ENCODE data around the gene IFT27.
"Not testable (repeated sequence)": the region's sequence is repeated elsewhere in the genome, so short reads cannot be mapped to it uniquely, and the experiment has no call there.

IFT27 gene

GRCh38 chr22:36756031-36756430 is 19.9 kb downstream of the IFT27 start:
- Mint-ChIP-seq H3K9me3 (no peaks in the 10 kb centered on the region), H3K27ac (no peak overlapping the region)

DNA sequence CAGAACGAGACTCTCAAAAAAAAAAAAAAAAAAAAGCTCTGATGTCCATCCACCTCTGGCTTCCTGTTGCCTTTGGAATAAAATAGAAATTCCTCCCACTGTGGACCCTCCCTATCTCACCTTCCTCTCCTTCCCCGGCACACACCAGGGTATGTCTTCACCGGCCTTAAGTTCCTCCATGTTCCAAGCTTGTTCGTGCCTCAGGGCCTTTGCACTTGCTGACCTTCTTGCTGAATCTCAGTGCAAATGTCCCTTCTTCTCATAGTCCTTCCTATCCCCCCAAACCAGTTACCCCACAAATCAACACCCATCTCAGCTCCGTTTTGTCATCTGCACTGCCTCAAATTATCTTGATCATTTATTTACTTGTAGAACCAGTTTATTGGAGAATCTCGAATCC is 20.6 kb downstream of the IFT27 start:
- peaks cover 35 to 40% of the 10 kb centered on the region in 2 donors for H3K27me3 Mint-ChIP-seq
- no peak for ATAC-seq (replicated peaks)
- peaks cover 7 to 8% of the 10 kb centered on the region in 2 donors for H3K4me1 Mint-ChIP-seq (ENCODE audit: low read depth in 2 of 2)
- no peak overlapping the region for H3K27ac Mint-ChIP-seq
- H3K9me3 Mint-ChIP-seq = no peaks in the 10 kb centered on the region
- H3K36me3 Mint-ChIP-seq (ENCODE audit: insufficient read depth) = no peaks in the 10 kb centered on the region
- H3K4me3 Mint-ChIP-seq = no peak overlapping the region
- DNase-seq = no peak

More at GRCh38 chr22:36756031-36756430, 19.9 kb downstream of the IFT27 start:
- ATAC-seq (replicated peaks) (no peak), DNase-seq (no peak)
- H3K4me3 Mint-ChIP-seq = no peak overlapping the region
- H3K36me3 Mint-ChIP-seq (ENCODE audit: insufficient read depth) = no peaks in the 10 kb centered on the region
- peaks cover 35 to 40% of the 10 kb centered on the region in 2 donors for H3K27me3 Mint-ChIP-seq
- H3K4me1 Mint-ChIP-seq (ENCODE audit: low read depth in 2 of 2) = peaks cover 7 to 8% of the 10 kb centered on the region in 2 donors

DNA sequence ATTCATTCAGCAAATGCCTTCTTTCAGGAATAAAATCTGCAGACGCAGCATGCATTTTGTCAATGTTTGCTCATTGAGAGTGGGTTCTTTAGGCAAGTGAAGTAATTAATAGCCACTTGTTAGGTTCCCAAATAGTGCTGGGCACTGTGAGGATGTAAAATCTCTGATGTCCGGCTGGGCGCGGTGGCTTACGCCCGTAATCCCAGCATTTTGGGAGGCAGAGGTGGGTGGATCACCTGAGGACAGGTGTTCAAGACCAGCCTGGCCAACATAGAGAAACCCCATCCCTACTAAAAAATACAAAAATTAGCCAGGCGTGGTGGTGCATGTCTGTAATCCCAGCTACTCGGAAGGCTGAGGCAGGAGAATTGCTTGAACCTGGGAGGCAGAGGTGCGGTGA is 21.0 kb downstream of the IFT27 start:
- H3K4me3 Mint-ChIP-seq; H3K9me3 Mint-ChIP-seq; H3K36me3 Mint-ChIP-seq (ENCODE audit: insufficient read depth); DNase-seq; ATAC-seq (replicated peaks); H3K4me1 Mint-ChIP-seq (ENCODE audit: low read depth in 2 of 2); H3K27ac Mint-ChIP-seq: not testable (repeated sequence)
- H3K27me3 Mint-ChIP-seq = peaks cover 35 to 40% of the 10 kb centered on the region in 2 donors

DNA sequence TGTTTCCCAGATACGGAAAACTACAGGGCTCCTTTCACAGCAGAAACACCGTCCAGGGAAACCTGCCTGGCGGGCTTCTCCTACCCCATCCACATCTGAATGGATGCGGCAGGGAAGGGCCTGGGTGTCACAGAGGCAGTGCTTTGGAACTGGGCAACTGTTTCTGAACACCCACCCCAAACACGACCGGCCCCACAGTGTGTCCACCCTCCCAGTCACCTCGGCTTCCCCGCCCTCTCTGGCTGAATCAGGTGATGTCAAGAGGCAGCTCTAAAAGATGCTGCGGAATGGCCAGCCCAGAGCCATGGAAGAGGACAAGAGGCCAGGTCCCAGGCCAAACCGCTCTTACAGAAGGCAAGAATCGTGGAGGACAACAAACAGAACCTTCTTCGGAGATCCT is 22.0 kb downstream of the IFT27 start:
- DNase-seq = no peak
- Mint-ChIP-seq H3K4me3 (no peak overlapping the region), H3K27me3 (peaks cover 35 to 40% of the 10 kb centered on the region in 2 donors), H3K4me1 (ENCODE audit: low read depth in 2 of 2) (peaks cover 7 to 8% of the 10 kb centered on the region in 2 donors), H3K36me3 (ENCODE audit: insufficient read depth) (no peaks in the 10 kb centered on the region), H3K27ac (no peak overlapping the region), H3K9me3 (no peaks in the 10 kb centered on the region)
- no peak for ATAC-seq (replicated peaks)

- Mint-ChIP-seq H3K27me3 (peaks cover 35 to 40% of the 10 kb centered on the region in 2 donors), H3K9me3 (no peaks in the 10 kb centered on the region), H3K36me3 (ENCODE audit: insufficient read depth) (no peaks in the 10 kb centered on the region), H3K27ac (no peak overlapping the region), H3K4me1 (ENCODE audit: low read depth in 2 of 2) (peaks cover 7 to 8% of the 10 kb centered on the region in 2 donors), H3K4me3 (no peak overlapping the region)
- ATAC-seq (replicated peaks) (no peak), DNase-seq (no peak)
These were observed 22.7 kb downstream of the IFT27 start for GRCh38 chr22:36753120-36753802.

GRCh38 chr22:36746375-36746970 is 29.4 kb downstream of the IFT27 start:
- H3K4me3 Mint-ChIP-seq = no peak overlapping the region
- no peaks in the 10 kb centered on the region for H3K36me3 Mint-ChIP-seq (ENCODE audit: insufficient read depth)
- H3K9me3 Mint-ChIP-seq = no peaks in the 10 kb centered on the region

GRCh38 chr22:36745301-36745995 is 30.5 kb downstream of the IFT27 start:
- H3K36me3 Mint-ChIP-seq (ENCODE audit: insufficient read depth) = no peaks in the 10 kb centered on the region
- no peak overlapping the region for H3K4me3 Mint-ChIP-seq
- no peaks in the 10 kb centered on the region for H3K4me1 Mint-ChIP-seq (ENCODE audit: low read depth in 2 of 2)
- no peak overlapping the region for H3K27ac Mint-ChIP-seq
- H3K27me3 Mint-ChIP-seq = peaks cover 24 to 41% of the 10 kb centered on the region in 2 donors
- no peaks in the 10 kb centered on the region for H3K9me3 Mint-ChIP-seq
- DNase-seq (no peak), ATAC-seq (replicated peaks) (no peak)

More at GRCh38 chr22:36746375-36746970, 29.4 kb downstream of the IFT27 start:
- Mint-ChIP-seq H3K27me3 (peaks cover 24 to 41% of the 10 kb centered on the region in 2 donors), H3K27ac (no peak overlapping the region), H3K4me1 (ENCODE audit: low read depth in 2 of 2) (no peaks in the 10 kb centered on the region)
- ATAC-seq (replicated peaks) (no peak), DNase-seq (no peak)

DNA sequence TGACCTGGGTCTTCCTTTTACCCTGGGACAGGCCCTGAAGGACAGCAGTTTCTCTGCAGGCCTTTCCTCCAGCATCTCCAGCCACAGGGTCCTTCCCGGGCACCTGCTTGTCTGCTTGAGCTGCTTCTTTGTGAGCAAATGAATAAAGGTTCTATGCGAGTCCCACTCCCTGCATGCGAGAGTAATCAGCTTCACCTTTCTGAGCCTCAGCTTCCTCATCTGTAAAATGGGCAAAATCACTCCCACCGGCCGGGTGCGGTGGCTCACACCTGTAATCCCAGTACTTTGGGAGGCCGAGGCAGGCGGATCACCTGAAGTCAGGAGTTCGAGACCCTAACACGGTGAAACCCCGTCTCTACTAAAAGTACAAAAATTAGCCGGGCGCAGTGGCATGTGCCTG is 31.1 kb downstream of the IFT27 start:
- ATAC-seq (replicated peaks) (no peak), DNase-seq (no peak)
- Mint-ChIP-seq H3K36me3 (ENCODE audit: insufficient read depth) (no peaks in the 10 kb centered on the region), H3K4me1 (ENCODE audit: low read depth in 2 of 2) (no peaks in the 10 kb centered on the region), H3K27me3 (peaks cover 24 to 41% of the 10 kb centered on the region in 2 donors), H3K27ac (no peak overlapping the region), H3K4me3 (no peak overlapping the region), H3K9me3 (no peaks in the 10 kb centered on the region)

DNA sequence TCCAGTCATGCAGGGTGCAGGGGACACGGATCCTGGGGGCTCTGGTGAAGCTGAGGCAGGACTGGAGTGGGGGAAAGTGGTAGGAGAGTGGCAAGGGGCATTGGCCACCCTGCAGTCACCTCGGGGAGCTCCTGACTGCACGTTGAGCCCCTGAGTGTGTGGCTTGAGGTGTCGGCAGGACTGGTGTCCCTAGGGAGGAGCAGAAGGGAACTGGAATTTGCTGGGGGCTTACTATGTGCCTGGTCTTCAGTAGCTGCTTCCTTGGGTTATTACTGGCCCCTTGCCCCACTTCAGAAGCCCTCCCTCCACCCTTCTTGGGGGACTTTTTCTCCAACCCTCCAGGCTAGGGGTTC is 31.5 kb downstream of the IFT27 start:
- ATAC-seq (replicated peaks) = no peak
- Mint-ChIP-seq H3K9me3 (no peaks in the 10 kb centered on the region), H3K27me3 (peaks cover 24 to 43% of the 10 kb centered on the region in 2 donors), H3K4me1 (ENCODE audit: low read depth in 2 of 2) (no peaks in the 10 kb centered on the region), H3K27ac (no peak overlapping the region), H3K4me3 (no peak overlapping the region), H3K36me3 (ENCODE audit: insufficient read depth) (no peaks in the 10 kb centered on the region)
- DNase-seq = no peak

DNA sequence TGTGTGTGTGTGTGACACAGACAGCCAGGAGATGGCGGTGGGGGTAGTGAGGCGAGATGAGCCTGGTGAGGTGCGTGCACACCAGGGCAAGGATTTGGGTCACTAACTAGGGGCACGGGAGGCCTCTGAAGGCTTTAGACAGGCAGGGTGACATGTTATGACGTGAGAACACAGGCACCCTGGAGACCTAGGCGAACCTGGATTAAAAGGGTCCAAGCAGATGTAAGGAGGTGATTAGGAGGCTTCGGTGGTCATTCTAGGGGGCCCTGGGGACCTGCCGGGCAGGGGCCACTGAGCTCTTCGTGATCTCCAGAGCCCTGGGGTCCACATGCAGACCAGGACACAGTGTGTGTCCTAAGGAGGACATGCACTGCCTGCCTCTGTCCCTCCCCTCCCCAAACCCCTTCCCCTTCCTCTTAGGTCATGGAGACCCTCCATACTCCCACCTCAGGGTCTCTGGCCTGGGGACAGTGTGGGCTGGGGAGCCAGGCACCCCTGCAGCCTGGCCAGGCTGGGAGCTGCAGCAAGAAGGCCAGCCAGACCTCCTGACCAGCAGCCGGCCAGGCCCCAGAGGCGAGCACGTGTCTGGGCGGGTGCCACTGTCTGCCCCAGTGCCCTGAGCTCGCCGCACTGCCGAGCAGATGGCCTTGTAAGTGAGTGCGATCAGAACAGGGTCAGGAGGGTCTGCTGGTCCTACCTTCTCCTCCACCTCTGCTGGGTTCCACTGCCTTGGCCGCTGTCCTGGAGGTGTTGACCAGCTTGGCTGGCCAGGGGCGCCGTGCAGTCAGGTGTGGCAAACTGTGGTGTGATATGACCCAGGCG is 32.1 kb downstream of the IFT27 start:
- H3K4me1 Mint-ChIP-seq (ENCODE audit: low read depth in 2 of 2) = no peaks in the 10 kb centered on the region
- H3K36me3 Mint-ChIP-seq (ENCODE audit: insufficient read depth) = no peaks in the 10 kb centered on the region
- DNase-seq = no peak
- H3K9me3 Mint-ChIP-seq = no peaks in the 10 kb centered on the region
- no peak for ATAC-seq (replicated peaks)
- peaks cover 30 to 49% of the 10 kb centered on the region in 2 donors for H3K27me3 Mint-ChIP-seq
- no peak overlapping the region for H3K4me3 Mint-ChIP-seq
- no peak overlapping the region for H3K27ac Mint-ChIP-seq

- Mint-ChIP-seq H3K4me3 (no peak overlapping the region), H3K4me1 (ENCODE audit: low read depth in 2 of 2) (no peaks in the 10 kb centered on the region), H3K27ac (no peak overlapping the region), H3K36me3 (ENCODE audit: insufficient read depth) (no peaks in the 10 kb centered on the region), H3K9me3 (no peaks in the 10 kb centered on the region), H3K27me3 (peaks cover 38 to 57% of the 10 kb centered on the region in 2 donors)
- DNase-seq (no peak), ATAC-seq (replicated peaks) (no peak)
These were observed 32.9 kb downstream of the IFT27 start for GRCh38 chr22:36743011-36743410.

DNA sequence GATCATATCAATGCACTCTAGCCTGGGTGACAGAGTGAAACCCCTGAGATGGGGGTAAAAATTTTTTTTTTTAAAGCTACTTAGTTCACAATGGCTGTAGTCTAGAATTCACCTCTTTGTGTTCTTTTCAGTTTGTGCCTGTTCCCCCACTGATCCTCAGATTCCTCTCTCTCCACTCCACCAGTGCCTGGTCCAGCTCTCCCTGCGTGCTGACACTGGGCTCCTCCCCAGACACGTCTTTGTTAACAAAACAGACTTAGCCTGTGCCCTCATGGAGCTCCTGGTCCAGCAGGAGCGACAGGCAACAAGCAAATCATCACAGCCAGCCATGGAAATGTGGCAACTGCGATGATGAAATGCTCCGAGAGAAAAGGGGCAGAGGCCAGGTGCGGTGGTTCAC is 34.0 kb downstream of the IFT27 start:
- no peaks in the 10 kb centered on the region for H3K9me3 Mint-ChIP-seq
- ATAC-seq (replicated peaks) = no peak
- H3K4me1 Mint-ChIP-seq (ENCODE audit: low read depth in 2 of 2) = no peaks in the 10 kb centered on the region
- H3K4me3 Mint-ChIP-seq = no peak overlapping the region
- no peak overlapping the region for H3K27ac Mint-ChIP-seq
- DNase-seq = no peak
- H3K36me3 Mint-ChIP-seq (ENCODE audit: insufficient read depth) = no peaks in the 10 kb centered on the region
- peaks cover 48 to 60% of the 10 kb centered on the region in 2 donors for H3K27me3 Mint-ChIP-seq

- DNase-seq = no peak
These were observed 34.6 kb downstream of the IFT27 start for GRCh38 chr22:36741204-36741793.

More at GRCh38 chr22:36741204-36741793, 34.6 kb downstream of the IFT27 start:
- Mint-ChIP-seq H3K4me3 (no peak overlapping the region), H3K36me3 (ENCODE audit: insufficient read depth) (no peaks in the 10 kb centered on the region), H3K9me3 (no peaks in the 10 kb centered on the region), H3K27ac (no peak overlapping the region), H3K4me1 (ENCODE audit: low read depth in 2 of 2) (no peaks in the 10 kb centered on the region), H3K27me3 (peaks cover 51 to 60% of the 10 kb centered on the region in 2 donors)
- ATAC-seq (replicated peaks) = no peak
